Common myeloid progenitor, CD34-positive (primary cell): ENCODE data around the gene MTX3.

Experiments
- CTCF ChIA-PET: fragments of 350-600 bp; sonication (Branson Sonifier 250); formaldehyde crosslinking; loops from one replicate; lab custom pipeline; 2021; ENCODE audit warnings: antibody characterized with exemption; lab: Charles Lee
- POLR2A ChIA-PET: fragments of 350-600 bp; sonication (Branson Sonifier 250); formaldehyde crosslinking; loops from one replicate; lab custom pipeline; 2021; ENCODE audit warnings: antibody characterized with exemption; lab: Charles Lee
- DNase-seq, 3 donors: peaks; one replicate each; pipeline versions ENCODE4 v3.0.0 to v3.0.0-alpha.2; 2013
- H3K27ac ChIP-seq, 2 experiments: 1 replicate in 1 of 2; 2 replicates in 1 of 2; pipeline ENCODE4 v1.7.0; 2013; ENCODE audit warnings: inconsistent platforms in 2 of 2, low read length in 2 of 2, mild to moderate bottlenecking in 2 of 2, low read depth in 1 of 2, moderate library complexity in 1 of 2; ENCODE audit not compliant: severe bottlenecking in 2 of 2, insufficient read depth in 1 of 2, poor library complexity in 1 of 2
- H3K27me3 ChIP-seq, 5 experiments: replicated peaks in 2 of 5; 1 replicate in 3 of 5; 2 replicates in 2 of 5; pipeline versions ENCODE4 v1.6.1 to v1.7.0; 2013; ENCODE audit warnings: low read length in 4 of 5, mild to moderate bottlenecking in 2 of 5, moderate library complexity in 2 of 5, inconsistent platforms in 1 of 5; ENCODE audit not compliant: insufficient read depth in 5 of 5, control insufficient read depth in 4 of 5
- H3K36me3 ChIP-seq, 4 experiments: 1 replicate in 2 of 4; 2 replicates in 2 of 4; pipeline versions ENCODE4 v1.6.1 to v1.7.0; 2013; ENCODE audit warnings: low read length in 3 of 4, control low read depth in 1 of 4, mild to moderate bottlenecking in 1 of 4; ENCODE audit not compliant: control insufficient read depth in 4 of 4, insufficient read depth in 4 of 4
- H3K4me1 ChIP-seq, 4 experiments: 1 replicate in 3 of 4; 2 replicates in 1 of 4; pipeline versions ENCODE4 v1.6.1 to v1.7.1; 2013; ENCODE audit warnings: low read length in 3 of 4, mild to moderate bottlenecking in 3 of 4, control low read depth in 1 of 4, inconsistent platforms in 1 of 4, moderate library complexity in 1 of 4; ENCODE audit not compliant: control insufficient read depth in 4 of 4, insufficient read depth in 4 of 4; ENCODE audit errors: control extremely low read depth in 1 of 4
- H3K4me3 ChIP-seq, 7 experiments: 1 replicate in 4 of 7; 2 replicates in 3 of 7; pipeline versions ENCODE4 v1.5.1 to v1.7.0; 2013; ENCODE audit warnings: mild to moderate bottlenecking in 7 of 7, low read length in 6 of 7, moderate library complexity in 6 of 7, inconsistent platforms in 2 of 7, low read depth in 2 of 7, control low read depth in 1 of 7; ENCODE audit not compliant: insufficient read depth in 4 of 7, control insufficient read depth in 1 of 7; ENCODE audit errors: extremely low read depth in 1 of 7
- H3K9me3 ChIP-seq, 5 experiments: 1 replicate in 4 of 5; 2 replicates in 1 of 5; pipeline versions ENCODE4 v1.6.1 to v1.7.1; 2013; ENCODE audit warnings: low read length in 4 of 5, mild to moderate bottlenecking in 2 of 5, inconsistent platforms in 1 of 5, low read depth in 1 of 5, moderate library complexity in 1 of 5; ENCODE audit not compliant: control insufficient read depth in 4 of 5, insufficient read depth in 2 of 5; ENCODE audit errors: control extremely low read depth in 1 of 5
- WGBS: methylation state at CpG from one replicate; pipeline ENCODE4 v1.1.5; 2013; ENCODE audit not compliant: insufficient coverage; 5-methylcytosine and 5-hydroxymethylcytosine counted together

MTX3 gene

GRCh38 chr5:79983618-79984017 lies 7.4 kb downstream of the MTX3 start:
- 100% methylated on average over 7 of the region's 7 CpGs for WGBS
- H3K36me3 ChIP-seq: peaks cover 21 to 43% (median 23%) of the 10 kb centered on the region in 4 experiments
- H3K27me3 ChIP-seq: no peaks in the 10 kb centered on the region

DNA sequence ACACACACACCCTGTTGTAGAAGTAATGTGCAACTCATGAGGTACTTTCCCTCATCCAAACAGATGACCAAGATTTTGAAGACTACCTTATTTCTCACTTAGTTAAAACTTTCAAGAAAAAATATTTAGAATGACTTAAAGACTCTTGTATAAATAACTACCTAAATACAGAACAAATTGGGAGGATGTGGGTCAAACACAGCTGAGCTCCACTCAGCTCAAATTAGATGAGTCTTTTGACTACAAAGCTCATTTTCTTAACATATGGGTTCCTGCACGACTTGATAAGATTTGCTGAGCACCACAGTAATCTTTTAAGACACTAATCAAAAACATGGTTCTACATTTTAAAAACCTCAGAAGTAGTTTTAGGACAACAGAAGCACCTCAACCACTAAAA lies 8.9 kb downstream of the MTX3 start:
- H3K27me3 ChIP-seq: no peaks in the 10 kb centered on the region
- no CpG with 5 or more reads among the region's 1 CpG for WGBS
- H3K9me3 ChIP-seq: no peaks in the 10 kb centered on the region
- no peak overlapping the region for H3K27ac ChIP-seq
- H3K36me3 ChIP-seq: peaks cover 23 to 49% (median 25%) of the 10 kb centered on the region in 4 experiments
- no peaks in the 10 kb centered on the region for H3K4me1 ChIP-seq
- H3K4me3 ChIP-seq: no peak overlapping the region
- ChIA-PET CTCF (no interaction called here), POLR2A (no interaction called here)
- DNase-seq: no peak

More at GRCh38 chr5:79983618-79984017, 7.4 kb downstream of the MTX3 start:
- ChIA-PET POLR2A (no interaction called here), CTCF (interaction anchor here (1.3 kb wide), 1 partner anchor 11 kb away, joined by 4 read pairs; no protein-coding TSS in a partner anchor)
- H3K4me1 ChIP-seq: no peaks in the 10 kb centered on the region
- no peak overlapping the region for H3K4me3 ChIP-seq
- H3K9me3 ChIP-seq: no peaks in the 10 kb centered on the region
- H3K27ac ChIP-seq: no peak overlapping the region
- DNase-seq: no peak

GRCh38 chr5:79976759-79977515 lies 14.1 kb downstream of the MTX3 start:
- POLR2A ChIA-PET: interaction anchor here (0.6 kb wide), 1 partner anchor 70 kb away, joined by 5 read pairs; no protein-coding TSS in a partner anchor
- Histone ChIP-seq H3K4me1 (no peaks in the 10 kb centered on the region), H3K36me3 (peaks cover 0 to 17% (median 15%) of the 10 kb centered on the region in 4 experiments), H3K4me3 (no peak overlapping the region), H3K27me3 (no peaks in the 10 kb centered on the region), H3K27ac (no peak overlapping the region), H3K9me3 (no peaks in the 10 kb centered on the region)
- DNase-seq: no peak
- CTCF ChIA-PET: no interaction called here
- WGBS: 96% methylated on average over 4 of the region's 7 CpGs

GRCh38 chr5:79975422-79975821 lies 15.6 kb downstream of the MTX3 start:
- H3K27ac ChIP-seq: no peak overlapping the region
- no peak overlapping the region for H3K4me3 ChIP-seq
- H3K27me3 ChIP-seq: peaks cover 0 to 4% (median 2%) of the 10 kb centered on the region in 5 experiments
- 93% methylated on average over 3 of the region's 5 CpGs for WGBS
- H3K36me3 ChIP-seq: peaks cover 0 to 17% (median 14%) of the 10 kb centered on the region in 4 experiments
- H3K9me3 ChIP-seq: peaks cover 0 to 1% (median 0%) of the 10 kb centered on the region in 5 experiments
- ChIA-PET POLR2A (no interaction called here), CTCF (no interaction called here)
- no peaks in the 10 kb centered on the region for H3K4me1 ChIP-seq
- DNase-seq: no peak

GRCh38 chr5:79974886-79975285 lies 16.2 kb downstream of the MTX3 start:
- Histone ChIP-seq H3K4me3 (no peak overlapping the region), H3K4me1 (no peaks in the 10 kb centered on the region), H3K27ac (no peak overlapping the region), H3K9me3 (peaks cover 0 to 1% (median 0%) of the 10 kb centered on the region in 5 experiments), H3K27me3 (peaks cover 0 to 4% (median 2%) of the 10 kb centered on the region in 5 experiments), H3K36me3 (peaks cover 0 to 17% (median 13%) of the 10 kb centered on the region in 4 experiments)
- DNase-seq: no peak
- POLR2A ChIA-PET: no interaction called here
- CTCF ChIA-PET: no interaction called here
- no CpG with 5 or more reads among the region's 2 CpGs for WGBS

DNA sequence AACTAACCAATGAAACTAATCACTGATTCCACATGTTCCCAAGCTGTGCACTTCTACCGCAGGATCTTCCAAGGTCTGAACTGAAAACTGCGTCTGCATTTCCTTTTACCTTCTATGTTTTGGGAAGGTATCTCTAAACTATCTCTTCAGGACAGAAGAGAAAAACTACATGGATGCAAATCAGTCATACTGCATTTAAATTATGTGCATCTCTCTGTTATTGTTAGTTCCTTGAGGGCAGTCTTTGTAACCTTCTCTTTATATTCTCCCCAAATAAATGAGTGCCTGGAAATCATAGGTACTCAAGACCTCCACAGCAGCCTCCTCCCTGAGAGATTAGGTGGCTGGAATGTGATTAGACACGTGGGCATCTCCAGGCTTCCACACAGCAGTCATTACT lies 17.1 kb downstream of the MTX3 start:
- CTCF ChIA-PET: no interaction called here
- H3K4me1 ChIP-seq: no peaks in the 10 kb centered on the region
- no peak for DNase-seq
- 90% methylated on average over 3 of the region's 3 CpGs for WGBS
- H3K36me3 ChIP-seq: peaks cover 0 to 16% (median 11%) of the 10 kb centered on the region in 4 experiments
- peaks cover 0 to 10% (median 3%) of the 10 kb centered on the region in 5 experiments for H3K27me3 ChIP-seq
- no peak overlapping the region for H3K4me3 ChIP-seq
- POLR2A ChIA-PET: no interaction called here
- peaks cover 0 to 2% (median 0%) of the 10 kb centered on the region in 5 experiments for H3K9me3 ChIP-seq
- no peak overlapping the region for H3K27ac ChIP-seq

- Histone ChIP-seq H3K36me3 (peaks cover 0 to 14% (median 11%) of the 10 kb centered on the region in 4 experiments), H3K9me3 (peaks cover 0 to 4% (median 0%) of the 10 kb centered on the region in 5 experiments), H3K27ac (no peak overlapping the region), H3K27me3 (peaks cover 0 to 15% (median 3%) of the 10 kb centered on the region in 5 experiments), H3K4me3 (no peak overlapping the region), H3K4me1 (no peaks in the 10 kb centered on the region)
- WGBS: 100% methylated on average over 3 of the region's 3 CpGs
- DNase-seq: no peak
- CTCF ChIA-PET: no interaction called here
- POLR2A ChIA-PET: no interaction called here
Measured at GRCh38 chr5:79973511-79973910, 17.6 kb downstream of the MTX3 start.
